GM19452 (cell line): ENCODE results near the gene FXYD6.

ENCODE experiments used
- ATAC-seq: cut with Tn5 transposase; IDR thresholded peaks from one replicate; pipeline ENCODE4 v1.9.1; 2021; ENCODE audit not compliant: unreplicated experiment

The FXYD6 gene

DNA sequence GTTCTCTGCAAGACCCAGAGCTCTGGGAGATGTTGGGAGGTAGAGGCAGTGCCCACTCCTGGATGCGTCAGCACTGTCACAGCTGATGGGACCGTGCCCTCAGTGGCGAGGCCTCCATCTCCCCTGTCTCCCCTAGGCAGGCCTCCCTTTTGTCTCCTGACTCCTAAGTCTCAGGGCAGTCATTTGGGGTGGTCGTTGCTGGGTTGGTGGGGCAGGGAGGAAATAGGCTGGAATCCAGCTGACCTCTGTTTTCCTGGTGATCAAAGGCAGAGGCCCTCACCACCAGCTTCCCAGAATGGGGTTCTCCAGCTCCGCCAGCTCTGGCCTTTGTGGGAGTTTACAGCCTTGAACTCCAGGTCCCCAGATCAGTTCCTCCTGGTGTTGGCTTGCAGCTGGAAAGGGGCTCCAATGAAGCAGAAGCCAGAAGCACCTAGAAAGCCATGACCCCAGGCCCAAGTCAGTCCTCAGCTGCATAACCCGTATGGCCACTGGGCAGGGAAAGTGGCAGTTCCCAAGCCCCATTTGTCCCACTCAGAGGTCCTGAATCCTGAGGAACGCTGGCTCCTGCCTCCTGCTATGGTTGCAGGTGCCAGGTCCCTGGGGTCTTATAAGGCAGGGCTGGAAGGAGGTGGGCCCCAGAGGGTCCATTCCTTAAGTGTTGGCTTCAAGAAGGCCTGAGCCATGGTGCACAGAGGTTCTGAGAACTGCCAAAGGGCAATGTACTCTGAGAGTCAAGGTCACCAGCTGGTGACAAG, 44.6 kb downstream of the FXYD6 start:
- ATAC-seq = no peak

DNA sequence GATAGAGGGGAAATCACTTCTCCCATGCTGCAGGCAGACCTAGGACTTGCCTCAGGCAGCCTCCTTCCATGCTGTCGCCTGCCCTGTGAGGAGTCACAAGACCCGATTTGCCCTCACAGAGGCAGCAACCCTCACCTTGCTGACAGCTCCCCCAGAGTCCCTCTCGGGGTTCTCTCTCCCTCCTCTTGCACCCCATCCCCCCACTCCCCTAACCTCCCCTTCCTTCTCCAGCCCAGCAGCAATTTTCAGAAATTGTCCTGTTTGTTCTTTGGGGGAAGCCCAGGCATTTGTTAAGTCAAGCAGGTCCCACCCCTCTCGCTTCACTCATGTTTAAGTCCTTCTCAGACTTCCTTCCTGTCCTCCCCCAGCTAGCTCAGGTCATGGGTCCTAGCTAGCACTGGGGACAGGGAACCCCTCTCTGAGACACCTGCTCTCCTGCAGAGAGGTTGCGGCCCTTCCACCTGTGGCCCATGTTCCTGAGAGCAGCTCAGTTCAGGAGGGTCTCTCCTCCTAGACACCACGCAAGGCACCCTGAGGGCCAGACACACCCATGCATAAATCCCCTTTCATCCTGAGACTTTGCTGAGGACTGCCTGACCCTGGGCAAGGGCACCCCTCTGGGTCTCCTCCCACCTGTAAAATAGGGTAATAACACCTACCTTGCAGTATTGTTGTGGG, 45.6 kb downstream of the FXYD6 start:
- no peak for ATAC-seq

DNA sequence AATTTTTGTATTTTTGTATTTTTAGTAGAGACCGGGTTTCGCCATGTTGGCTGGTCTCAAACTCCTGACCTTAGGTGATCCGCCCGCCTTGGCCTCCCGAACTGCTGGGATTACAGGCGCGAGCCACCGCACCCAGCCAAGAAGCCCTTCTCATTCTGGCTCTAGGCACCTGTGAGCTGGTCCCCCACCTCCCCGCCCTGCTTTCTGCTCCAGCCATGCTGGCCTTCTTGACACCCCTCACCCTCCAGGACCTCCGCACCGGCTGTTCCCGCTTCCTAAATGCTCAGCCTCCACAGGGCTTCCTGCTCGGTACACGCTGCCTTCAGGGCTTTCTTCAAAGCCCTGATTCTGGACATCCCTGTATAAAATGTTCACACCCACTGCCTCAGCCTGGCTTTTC, 46.4 kb downstream of the FXYD6 start:
- ATAC-seq = no peak

DNA sequence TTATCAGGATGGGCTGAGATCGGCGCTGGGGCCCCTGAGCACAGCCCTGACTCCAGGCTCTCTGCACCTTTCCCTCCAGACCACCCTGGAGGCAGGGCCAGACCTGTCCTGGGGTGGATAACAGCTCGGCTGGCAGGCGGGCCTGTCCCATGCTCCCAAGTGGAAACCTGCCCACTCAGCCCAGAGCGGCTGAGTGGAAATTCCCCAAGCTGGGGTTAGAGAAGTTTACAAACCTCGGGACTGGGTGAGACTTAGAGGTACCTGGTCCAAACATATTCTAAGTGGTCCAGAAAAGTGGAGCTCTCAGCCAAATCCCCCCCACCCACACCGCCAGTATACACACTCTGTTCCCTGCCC, 47.1 kb downstream of the FXYD6 start:
- ATAC-seq = no peak

DNA sequence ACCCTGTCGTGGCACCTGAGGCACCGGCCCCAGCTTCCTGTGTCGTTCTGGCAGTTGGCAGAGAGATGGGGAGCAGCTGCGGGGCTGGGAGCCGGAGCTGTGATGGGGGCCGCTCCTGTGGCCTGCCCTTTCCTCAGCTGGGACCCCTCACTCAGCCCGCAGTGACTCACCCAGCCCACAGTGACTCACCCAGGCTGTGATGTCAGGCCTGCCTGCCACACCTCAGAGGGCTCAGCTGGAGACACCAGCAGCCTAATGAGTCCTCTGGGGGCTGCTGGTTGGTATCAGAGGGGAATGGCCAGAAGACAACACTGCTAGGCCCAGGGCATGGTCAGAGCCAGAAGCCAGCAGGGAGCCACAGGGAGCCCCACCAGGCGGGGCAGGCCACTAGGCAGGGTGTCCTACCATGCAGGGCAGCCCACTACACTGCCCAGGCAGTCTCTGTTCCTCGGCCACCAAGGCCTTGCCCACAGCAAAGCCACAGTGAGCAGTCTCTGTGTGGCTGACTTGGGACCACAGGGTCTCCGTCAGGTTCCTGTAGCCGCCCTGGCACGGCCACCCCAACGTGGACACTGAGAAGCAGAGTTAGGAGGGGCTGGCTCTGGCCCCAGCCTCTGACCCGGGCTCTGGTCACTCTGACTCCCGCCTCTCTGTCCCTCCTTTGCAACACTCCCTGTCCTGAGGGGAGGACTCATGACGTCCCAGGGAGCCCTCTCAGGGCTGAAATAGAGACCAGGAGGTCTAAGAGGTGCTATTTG, 47.7 kb downstream of the FXYD6 start:
- ATAC-seq = peak; percentile 57

DNA sequence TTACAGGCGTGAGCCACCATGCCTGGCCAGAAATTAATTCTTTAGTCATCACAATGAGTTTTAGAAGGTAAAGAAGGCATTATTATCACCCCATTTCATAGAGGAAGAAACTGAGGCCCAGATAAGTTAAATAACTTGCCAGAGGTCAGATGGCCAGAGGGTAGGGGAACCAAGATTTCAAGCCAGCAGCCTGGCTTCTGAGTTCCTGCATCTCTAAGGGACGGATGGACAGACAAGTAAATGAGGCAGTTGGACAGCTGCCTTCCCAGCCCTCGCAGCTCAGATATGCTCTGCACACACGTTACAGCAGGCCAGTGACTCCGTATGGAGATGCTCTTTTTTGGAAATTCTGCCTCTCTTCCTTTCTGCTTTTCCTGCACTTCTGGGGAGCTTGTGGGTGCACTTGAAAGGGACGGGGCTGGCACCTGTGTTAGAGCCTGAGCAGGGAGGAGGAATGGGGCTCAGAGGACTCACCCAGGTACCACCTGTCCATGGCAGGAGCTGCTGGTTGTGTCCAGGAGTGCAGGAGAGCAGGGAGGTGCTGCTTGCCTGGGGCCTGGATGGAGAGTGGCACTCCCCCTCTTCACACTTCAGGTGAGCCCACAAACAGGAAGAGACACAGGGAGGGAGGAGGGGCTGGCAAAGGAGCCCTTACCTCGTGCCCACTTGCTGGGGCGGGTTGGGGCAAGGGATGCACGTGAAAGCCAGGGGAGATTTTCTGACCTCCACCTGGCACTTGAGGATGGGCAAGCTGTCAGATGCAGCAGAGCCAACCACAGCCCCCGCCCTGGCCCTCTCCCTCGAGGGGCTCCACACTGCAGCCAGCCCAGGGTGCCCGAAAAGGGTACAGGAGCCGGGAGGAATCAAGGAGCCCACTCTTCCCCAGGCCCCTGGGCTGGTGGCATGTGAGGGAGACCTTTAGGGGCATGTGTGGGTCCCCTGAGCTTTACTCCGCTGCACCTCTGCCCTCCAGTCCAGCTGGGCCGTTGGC, 48.6 kb downstream of the FXYD6 start:
- no peak for ATAC-seq

DNA sequence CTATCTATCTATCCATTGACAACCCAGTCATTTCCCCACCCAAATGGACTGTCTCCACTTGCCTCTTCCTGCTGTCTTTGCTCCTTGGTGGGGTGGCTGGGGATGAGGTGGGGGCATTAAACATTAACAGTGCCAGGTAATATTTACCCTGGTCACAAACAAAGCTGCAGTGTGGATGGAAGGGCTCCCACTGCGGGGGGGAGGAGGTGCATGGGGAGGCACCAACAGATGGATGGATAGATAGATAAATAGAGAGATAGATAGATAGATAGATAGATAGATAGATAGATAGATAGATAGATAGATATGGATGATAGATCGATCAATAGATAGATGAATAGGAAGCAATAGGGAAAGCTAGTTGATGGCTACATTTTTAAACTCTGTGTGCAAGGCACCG, 49.6 kb downstream of the FXYD6 start:
- no peak for ATAC-seq

DNA sequence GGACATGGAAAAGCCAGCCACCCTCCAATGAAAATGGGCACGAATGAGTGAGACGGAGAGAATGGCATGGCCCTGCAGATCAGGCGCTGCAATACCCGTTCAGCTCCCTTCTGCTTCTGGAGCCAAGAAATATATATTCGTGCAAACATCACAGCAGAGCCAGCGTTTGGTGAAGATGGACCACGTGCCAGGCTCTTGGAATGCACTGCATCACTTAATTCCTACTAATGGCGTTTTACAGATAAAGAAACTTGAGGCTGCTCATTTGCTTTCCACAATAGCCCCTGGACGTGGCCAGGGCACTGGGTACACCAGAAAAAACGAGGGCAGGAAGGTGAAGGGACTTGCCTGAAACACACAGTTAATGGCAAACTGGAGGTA, 50.3 kb downstream of the FXYD6 start:
- ATAC-seq = no peak

DNA sequence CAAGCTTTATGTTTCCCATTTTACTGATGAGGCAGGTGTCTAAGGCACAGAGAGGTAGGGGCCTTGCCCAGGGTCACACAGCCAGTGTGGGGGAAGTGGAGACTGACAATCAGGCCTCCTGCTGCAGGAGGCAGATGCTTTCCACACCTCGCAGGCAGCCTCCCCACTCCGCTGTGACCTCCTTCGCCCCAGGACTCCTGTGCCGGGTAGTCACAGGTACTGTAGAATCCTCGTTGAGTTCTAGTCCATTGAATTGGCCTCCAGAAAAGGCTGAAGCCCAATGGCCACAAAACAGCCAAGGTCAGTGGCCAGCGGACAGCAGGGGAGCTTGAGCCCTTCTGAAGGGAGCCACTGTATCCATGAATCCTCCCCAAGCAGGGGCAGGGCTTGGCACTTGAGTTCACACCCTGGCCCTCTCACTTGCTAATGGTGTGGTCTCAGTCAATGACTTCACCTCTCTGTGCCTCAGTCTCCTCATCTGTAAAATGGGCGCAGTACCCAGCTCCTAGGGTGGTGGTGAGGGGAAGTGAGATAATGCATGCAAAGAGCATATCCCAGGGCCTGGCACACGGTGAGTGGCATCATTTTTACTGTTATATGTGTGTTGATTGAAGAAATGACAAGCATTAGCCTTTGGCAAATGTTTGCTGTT, 50.8 kb downstream of the FXYD6 start:
- ATAC-seq = no peak

DNA sequence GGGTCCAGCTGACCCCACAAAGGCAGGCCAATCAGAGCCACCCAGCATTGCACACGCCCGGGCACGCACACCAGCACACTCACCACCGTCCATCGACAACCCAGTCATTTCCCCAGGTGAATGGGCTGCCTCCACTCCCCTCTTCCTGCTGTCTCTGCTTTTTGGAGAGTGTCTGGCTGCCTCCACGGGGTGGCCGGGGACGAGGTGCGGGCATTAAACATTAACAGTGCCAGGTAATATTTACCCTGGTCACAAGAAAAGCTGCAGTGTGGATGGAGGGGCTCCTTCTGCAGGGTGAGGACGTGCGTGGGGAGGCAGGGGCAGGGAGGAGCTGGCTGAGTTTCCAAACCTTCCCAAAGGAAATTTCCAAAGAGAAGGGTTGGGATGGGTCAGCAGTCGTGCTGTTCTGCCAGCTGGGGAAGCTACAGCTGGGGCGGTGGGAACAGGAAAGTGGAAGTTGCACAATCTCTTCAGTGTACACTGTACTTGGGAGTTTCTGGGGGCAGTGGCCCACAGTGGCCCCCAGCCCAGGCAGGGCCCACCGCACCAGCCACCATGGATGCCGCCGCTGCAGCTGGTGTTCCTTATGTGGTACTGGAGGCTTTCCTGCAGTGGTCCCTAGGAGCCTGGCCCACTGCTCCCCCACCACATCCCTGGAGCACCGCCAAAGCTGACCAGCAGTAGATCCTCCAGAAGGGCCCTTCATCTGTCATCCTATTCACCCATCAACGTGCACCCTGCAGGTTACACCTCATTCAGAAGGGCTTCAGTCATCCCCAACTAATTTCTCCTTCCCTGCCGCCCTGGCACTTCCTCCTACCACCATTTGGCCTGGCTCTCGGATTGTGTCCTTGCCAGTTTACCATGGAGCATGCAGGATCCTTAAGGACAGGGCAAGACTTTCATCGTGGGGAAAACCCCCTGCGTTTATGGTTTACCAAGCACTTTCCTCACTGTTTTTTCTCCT, 51.6 kb downstream of the FXYD6 start, which contains the start of gene FXYD2:
Gene FXYD2, minus strand, starts transcription at position 174 of the 967 bp plus-strand sequence. Its CDS starts 66 bp downstream, at position 108.
- no peak for ATAC-seq

DNA sequence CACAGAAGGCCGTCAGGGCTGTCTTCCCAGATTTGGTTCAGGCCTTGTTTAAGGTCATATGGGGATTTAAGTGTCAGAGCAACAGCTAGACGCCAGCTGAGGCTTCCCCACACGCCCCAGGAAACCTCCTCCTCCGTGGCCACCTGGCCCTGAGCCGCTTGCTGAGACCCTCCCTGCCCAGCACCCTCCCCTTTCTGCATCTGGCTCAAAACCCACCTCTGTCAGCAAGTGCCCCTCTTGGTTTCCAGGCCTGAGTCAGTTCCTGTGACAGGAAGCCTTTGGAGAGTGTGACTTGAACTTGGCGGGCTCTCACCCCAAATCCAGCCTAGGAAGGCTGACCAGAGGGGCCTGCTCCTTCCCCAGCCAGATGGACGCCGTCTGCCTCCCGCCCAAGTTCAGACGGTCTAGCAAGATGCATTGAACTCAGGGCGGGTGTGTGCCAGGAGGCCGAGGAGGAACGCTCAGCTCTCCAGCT, 52.5 kb downstream of the FXYD6 start:
- ATAC-seq = no peak

DNA sequence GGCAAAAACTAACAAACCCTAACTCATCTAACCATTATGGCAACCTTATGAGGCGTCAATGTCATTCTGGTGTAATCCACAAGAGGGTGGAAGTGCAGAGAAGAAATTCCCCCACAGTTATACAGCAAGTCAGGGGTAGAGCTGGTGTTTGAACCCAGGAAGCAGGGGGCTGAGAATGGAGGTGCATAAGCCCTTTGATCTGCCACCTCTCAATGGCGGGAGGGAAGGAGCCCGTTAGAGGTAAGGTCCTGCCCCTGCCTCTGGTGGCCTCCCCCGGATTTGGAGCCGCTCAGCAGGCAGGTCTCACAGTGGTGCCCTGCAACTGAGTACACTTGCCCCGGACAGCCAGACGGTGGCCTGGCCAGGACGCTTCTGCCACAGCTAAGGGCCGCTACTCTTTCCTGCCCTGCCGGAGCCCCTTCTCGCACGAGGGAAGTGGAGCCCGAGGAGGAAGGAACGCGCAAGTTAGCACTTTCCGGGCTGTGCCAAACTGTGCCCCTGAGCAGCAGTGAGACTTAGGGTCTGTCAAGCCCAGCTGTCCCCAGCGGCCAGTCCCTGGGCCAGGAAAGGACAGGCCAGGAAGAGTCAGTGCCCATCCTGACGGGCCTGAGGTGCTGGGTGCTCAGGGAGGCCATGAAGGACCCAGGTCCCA, 53.0 kb downstream of the FXYD6 start:
- no peak for ATAC-seq

DNA sequence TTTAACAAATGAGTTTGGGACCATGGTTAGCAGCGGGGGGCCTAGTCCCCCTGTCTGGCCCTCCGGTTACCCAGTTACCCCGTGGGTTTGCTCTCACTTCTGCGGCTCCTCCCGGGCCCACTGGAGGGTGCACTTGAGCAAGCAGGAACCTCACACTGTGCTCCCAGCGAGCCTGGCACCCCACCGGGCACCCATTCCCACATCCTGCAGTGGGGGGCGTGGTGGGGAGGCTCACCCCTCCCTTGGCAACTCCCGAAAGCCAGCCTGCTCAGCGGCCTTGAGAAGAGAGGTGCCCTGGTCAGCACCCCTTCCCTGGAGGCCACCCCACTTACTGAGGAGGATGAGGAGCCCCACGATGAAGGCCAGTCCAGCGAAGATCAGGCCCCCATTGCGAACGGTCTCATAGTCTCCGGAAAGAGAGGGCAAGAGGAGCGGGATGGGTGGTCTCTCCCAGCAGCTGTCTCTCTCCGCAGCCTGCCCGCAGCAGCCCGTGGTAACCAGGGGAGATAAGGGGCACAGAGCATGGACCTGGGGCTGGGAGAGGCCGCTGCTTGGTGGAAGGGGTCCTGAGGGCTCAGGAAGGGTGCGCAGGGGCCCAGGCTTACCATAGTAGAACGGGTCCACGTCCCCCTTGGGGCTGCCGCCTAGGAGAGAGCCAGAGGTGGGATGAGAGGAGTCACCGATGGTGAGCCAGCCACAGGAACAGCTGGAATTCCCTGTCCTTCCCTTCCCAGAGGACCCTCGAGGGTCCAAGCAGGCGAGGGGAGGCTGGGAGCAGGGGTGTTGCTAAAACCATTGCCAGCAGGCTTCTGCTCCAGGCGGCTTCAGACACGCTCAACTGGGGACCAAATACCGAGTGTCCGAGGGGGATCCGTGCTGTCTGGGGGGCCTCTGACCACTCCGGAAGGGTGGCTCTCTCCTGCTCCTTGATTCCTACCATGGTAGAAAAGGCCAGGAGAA, 54.1 kb downstream of the FXYD6 start:
- ATAC-seq = no peak

DNA sequence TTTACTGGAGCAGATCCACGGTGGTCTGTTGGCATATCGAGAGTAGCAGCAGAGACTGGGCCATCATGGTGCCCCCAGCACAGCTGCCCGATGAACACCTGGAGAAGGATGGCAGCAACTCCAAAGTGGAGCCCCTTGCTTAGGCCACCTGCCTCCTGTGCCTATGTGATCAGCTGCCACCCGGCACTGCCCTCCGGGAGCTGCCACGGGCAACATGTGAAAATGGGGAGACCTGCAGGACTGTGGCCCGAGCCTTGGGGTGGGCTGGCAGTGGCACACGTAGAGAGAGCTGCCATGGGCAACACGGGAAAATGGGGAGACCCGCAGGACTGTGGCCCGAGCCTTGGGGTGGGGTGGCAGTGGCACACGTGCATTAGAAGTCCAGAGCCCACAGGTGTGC, 55.0 kb downstream of the FXYD6 start:
- no peak for ATAC-seq

DNA sequence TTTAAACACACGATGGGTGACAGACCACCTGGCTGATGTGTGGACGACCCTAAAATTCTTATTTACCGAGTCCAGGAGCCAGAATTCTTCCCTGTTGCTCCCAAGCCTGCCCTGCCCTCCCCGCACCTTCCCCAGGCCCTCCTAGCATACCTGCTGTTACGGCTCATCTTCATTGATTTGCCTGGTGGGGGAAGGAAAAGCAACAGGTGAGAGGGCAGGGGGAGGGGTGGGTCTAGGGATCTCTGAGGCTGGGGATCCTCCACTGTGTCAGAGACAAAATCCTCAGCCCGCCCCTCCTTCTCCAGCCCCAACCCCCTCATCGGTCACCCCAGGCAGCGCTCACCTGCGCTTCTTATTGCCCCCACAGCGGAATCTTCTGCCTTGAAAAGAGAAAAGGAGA, 55.9 kb downstream of the FXYD6 start:
- no peak for ATAC-seq

DNA sequence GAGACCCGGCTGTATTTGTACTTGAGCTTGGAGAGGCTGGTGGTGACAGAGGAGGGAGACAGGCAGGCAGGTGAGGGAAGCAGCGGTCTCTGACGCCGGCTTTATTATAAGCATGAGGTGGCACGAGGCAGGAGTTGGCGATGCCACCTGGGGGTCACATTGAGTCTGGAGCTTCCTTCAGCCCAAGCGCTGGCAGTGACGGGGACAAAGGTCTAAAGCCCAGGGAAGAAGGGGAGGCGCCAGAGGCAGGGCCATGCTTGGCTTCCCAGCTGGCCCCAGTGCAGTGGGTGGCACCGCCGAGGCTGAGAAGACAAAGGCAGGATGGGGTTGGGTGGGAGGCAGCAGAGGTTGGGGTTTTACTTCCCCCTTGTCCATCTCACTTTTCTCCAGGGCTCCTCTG, 56.4 kb downstream of the FXYD6 start:
- no peak for ATAC-seq
